DND-41 (cell line): ENCODE results near the gene HTATSF1.

ENCODE experiments used
- EZH2 ChIP-seq: IDR thresholded peaks from 3 replicates; pipeline ENCODE4 v1.6.1; 2012; ENCODE audit warnings: borderline replicate concordance, low read depth, mild to moderate bottlenecking, moderate library complexity, low read length, inconsistent platforms; ENCODE audit not compliant: severe bottlenecking
- TF ChIP-seq, protein P1 (sequence below): IDR thresholded peaks from 2 replicates; pipeline ENCODE4 v1.5.1; 2012; ENCODE audit warnings: borderline replicate concordance, low read length, moderate library complexity, mild to moderate bottlenecking; ENCODE audit not compliant: poor library complexity, severe bottlenecking; ENCODE audit errors: extremely low read depth

DNA sequence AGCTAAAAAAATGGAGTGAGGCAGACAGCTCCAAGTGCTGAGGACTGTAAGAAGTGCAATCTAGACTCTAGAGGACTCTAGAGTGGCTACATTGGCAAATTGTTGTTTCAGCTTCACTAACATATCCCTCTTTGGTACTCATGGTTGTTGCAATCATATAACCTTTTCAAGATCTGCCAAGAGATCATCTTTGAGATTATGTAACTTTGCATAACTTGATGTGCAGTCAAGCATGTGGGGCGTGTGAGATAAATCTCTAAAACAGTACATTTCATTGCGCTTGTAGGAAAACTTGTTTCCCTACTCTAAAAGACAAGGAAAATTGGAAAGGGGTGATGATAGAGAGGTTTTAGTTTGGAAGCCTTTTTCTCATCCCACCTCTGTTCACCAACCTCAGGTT is 20.9 kb upstream of the HTATSF1 start:
- TF ChIP-seq, protein P1, sequence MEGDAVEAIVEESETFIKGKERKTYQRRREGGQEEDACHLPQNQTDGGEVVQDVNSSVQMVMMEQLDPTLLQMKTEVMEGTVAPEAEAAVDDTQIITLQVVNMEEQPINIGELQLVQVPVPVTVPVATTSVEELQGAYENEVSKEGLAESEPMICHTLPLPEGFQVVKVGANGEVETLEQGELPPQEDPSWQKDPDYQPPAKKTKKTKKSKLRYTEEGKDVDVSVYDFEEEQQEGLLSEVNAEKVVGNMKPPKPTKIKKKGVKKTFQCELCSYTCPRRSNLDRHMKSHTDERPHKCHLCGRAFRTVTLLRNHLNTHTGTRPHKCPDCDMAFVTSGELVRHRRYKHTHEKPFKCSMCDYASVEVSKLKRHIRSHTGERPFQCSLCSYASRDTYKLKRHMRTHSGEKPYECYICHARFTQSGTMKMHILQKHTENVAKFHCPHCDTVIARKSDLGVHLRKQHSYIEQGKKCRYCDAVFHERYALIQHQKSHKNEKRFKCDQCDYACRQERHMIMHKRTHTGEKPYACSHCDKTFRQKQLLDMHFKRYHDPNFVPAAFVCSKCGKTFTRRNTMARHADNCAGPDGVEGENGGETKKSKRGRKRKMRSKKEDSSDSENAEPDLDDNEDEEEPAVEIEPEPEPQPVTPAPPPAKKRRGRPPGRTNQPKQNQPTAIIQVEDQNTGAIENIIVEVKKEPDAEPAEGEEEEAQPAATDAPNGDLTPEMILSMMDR = no peak
- no peak for TF ChIP-seq EZH2
